Stimulated activated CD4-positive, alpha-beta T cell treated with anti-CD3 and anti-CD28 coated beads, Interleukin-2, amount 100 ng/mL, for 24 hours (primary cell): ENCODE results near the gene RELT.

Experiments
- DNase-seq, 2 donors: peaks; one replicate each; pipeline ENCODE4 v3.0.0-alpha.2; 2020

RELT gene

DNA sequence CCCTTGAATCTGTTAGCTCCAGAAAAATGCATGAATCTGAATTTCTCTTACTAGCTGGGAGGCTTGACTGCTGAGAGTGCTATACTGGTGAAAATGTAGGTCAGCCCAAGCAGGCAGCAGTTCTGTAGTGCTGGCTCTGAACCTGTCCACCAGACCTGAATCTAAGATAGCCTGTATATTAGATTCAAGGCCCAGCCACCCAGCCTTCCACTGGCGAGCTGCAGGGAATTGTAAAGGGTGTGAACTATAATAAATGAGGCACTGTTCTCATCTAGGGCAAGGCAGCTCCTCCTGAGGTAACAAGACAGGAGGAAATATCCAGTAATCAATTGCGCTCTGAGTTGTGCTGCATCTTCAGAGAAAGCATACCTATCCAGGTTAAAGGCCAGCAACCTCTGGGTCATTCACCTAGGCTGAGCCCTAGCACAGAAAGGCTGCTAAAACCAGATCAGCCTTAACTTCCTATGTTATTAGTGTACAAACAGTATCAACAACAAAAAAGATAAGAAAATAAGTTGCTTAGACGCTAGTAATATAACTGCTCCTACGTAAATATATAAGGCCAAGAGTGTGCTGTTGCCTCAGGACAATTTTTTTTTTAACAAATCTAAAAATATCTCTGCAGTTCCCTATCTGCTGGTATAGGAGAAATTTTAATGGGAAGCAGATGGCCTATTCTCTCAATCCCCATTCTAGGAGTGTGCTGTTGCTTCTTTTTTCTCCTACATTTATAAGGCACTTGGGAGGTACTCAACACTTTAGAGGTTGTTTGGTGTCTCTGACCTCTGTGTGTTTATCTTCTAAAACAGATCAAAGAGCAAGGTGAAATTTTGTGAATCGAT lies 63.0 kb downstream of the RELT start:
- DNase-seq, result no peak

DNA sequence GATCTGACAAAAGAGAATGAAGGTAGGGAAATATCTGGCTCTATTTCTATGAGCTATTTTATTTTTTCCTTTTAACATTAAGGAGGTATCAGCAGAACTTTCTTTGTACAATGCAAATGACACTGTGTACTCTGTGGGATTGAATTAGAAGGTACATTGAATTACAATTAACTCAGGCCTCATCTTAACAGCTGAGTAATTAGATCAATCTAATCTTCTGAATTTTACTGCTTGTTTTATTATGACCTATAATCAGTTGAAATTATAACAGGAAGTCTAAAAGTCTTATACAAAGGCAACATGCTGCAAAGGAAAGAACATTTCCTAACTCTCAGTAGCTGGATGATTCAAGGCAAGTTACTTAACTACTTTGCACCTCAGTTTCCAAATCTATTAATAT lies 69.8 kb downstream of the RELT start:
- no peak for DNase-seq

DNA sequence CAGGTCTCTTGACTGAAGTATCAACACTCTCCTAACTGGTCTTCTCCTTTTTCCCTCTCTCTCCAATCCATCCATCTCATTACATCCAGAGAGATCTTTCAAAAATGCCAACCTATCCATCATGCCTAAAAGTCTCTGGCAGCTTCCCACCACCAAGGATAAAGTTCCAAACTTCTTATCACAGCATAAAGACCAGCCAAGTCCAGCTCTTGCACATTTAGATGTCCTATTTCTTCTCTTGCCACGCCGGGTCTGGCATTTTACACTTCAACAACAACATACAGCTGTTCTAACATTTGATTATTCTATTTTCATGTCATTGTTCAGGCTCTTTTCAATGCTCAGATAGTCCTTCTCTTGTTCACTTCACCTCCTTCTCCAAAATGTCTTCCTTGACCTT lies 70.6 kb downstream of the RELT start:
- DNase-seq, result no peak
